K562 (cell line): ENCODE measurements around the gene MTTP. TPM values are rescaled to one million over a fixed set of nuclear protein-coding genes. Genes with fewer than 3 reads are reported as not detected.

Experiments used
- ATAC-seq: fragments of 200-7000 bp; cut with Tn5 transposase; 3 replicates; pipeline ENCODE4 v1.9.1; 2020; ENCODE audit warnings: moderate library complexity
- BruUV-seq: library from RNA; stranded (reverse); fragments of 400-500 nt; replicated peaks from 2 replicates; lab custom pipeline; 2021; lab: Mats Ljungman, UMichigan
- CTCF ChIA-PET: fragments of 300-600 bp; formaldehyde crosslinking; extraction: SDS; loops from one replicate; lab custom pipeline; 2021; ENCODE audit warnings: low intra/inter-chr PET ratio; lab: Yijun Ruan, JAX
- POLR2A ChIA-PET: fragments of 300-600, 350-650 bp; sonication (Branson Sonifier 250); formaldehyde crosslinking; extraction: SDS; loops from one replicate; lab custom pipeline; 2021; ENCODE audit warnings: antibody characterized with exemption, inconsistent platforms; lab: Yijun Ruan, JAX
- DNase-seq, 4 experiments: peaks; one replicate each; pipeline versions ENCODE4 v3.0.0 to v3.0.0-alpha.2; 2011 to 2018; ENCODE audit warnings: low spot score in 3 of 4, mixed read lengths in 3 of 4; ENCODE audit errors: extremely low read depth in 1 of 4
- FAIRE-seq: peaks from 2 replicates; lab custom pipeline; 2011; peaks lifted over from hg19 to GRCh38; lab: Jason Lieb, UNC
- H2AFZ ChIP-seq: 2 replicates; pipeline ENCODE4 v1.6.0; 2011; ENCODE audit warnings: low read depth, low read length, control low read depth, inconsistent platforms
- H3K27ac ChIP-seq: fragments of 200-600 bp; 3 replicates; pipeline ENCODE4 v1.8.0; 2011; ENCODE audit warnings: low read depth, mild to moderate bottlenecking, control low read depth, inconsistent platforms, low read length, moderate library complexity, mixed read lengths; ENCODE audit errors: extremely low read depth
- H3K27me3 ChIP-seq, 2 experiments: fragments of 300-600 bp in 1 of 2; 2 replicates in 1 of 2; 3 replicates in 1 of 2; pipeline versions ENCODE4 v1.6.0 to v1.8.0; 2011; ENCODE audit warnings: inconsistent platforms in 2 of 2, low read length in 2 of 2, mild to moderate bottlenecking in 1 of 2, mixed read lengths in 1 of 2, moderate library complexity in 1 of 2; ENCODE audit not compliant: control insufficient read depth in 2 of 2, insufficient read depth in 2 of 2
- H3K36me3 ChIP-seq: fragments of 300-600 bp; 3 replicates; pipeline ENCODE4 v1.8.0; 2011; ENCODE audit warnings: mild to moderate bottlenecking, low read length, inconsistent platforms; ENCODE audit not compliant: control insufficient read depth, insufficient read depth
- H3K4me1 ChIP-seq, 2 experiments: fragments of 200-600 bp in 1 of 2; replicated peaks in 1 of 2; 2 replicates in 1 of 2; 3 replicates in 1 of 2; pipeline versions ENCODE4 v1.5.1 to v1.8.0; 2011; ENCODE audit warnings: inconsistent platforms in 2 of 2, low read length in 2 of 2, mild to moderate bottlenecking in 1 of 2, mixed read lengths in 1 of 2, moderate library complexity in 1 of 2; ENCODE audit not compliant: control insufficient read depth in 2 of 2, insufficient read depth in 2 of 2
- H3K4me2 ChIP-seq: 2 replicates; pipeline ENCODE4 v1.6.1; 2011; ENCODE audit warnings: low read length, control low read depth, inconsistent platforms, mixed read lengths; ENCODE audit not compliant: insufficient read depth
- H3K4me3 ChIP-seq: fragments of 200-600 bp; sonication (generic), shearing (Covaris generic); 2 replicates; pipeline ENCODE4 v1.5.1; 2016; ENCODE audit warnings: control low read depth, inconsistent platforms
- H3K79me2 ChIP-seq: fragments of 200-600 bp; 3 replicates; pipeline ENCODE4 v1.8.0; 2011; ENCODE audit warnings: low read length, inconsistent platforms; ENCODE audit not compliant: control insufficient read depth, insufficient read depth
- H3K9ac ChIP-seq, 2 experiments: 2 replicates each; pipeline versions ENCODE4 v1.6.0 to v1.6.1; 2011; ENCODE audit warnings: low read depth in 2 of 2, low read length in 2 of 2, control low read depth in 1 of 2, inconsistent platforms in 1 of 2, mild to moderate bottlenecking in 1 of 2, mixed read lengths in 1 of 2; ENCODE audit not compliant: insufficient read depth in 1 of 2
- H3K9me1 ChIP-seq: one replicate; pipeline ENCODE4 v1.6.0; 2011; ENCODE audit warnings: inconsistent platforms, mild to moderate bottlenecking, low read length, moderate library complexity; ENCODE audit not compliant: control insufficient read depth, insufficient read depth
- H3K9me3 ChIP-seq: replicated peaks from 2 replicates; pipeline ENCODE4 v1.5.1; 2011; ENCODE audit warnings: low read depth, low read length, inconsistent platforms; ENCODE audit not compliant: control insufficient read depth, insufficient read depth
- H4K20me1 ChIP-seq: replicated peaks from 2 replicates; pipeline ENCODE4 v1.6.1; 2011; ENCODE audit warnings: low read length, inconsistent platforms, mixed read lengths; ENCODE audit not compliant: control insufficient read depth, insufficient read depth
- BRCA1 ChIP-seq, 2 experiments: fragments of 450-650 bp in 1 of 2; sonication (generic) in 1 of 2; formaldehyde crosslinking in 1 of 2; IDR thresholded peaks; 2 replicates each; pipeline versions ENCODE4 v1.5.0 to v1.6.1; 2017 to 2020; ENCODE audit warnings: mild to moderate bottlenecking in 1 of 2, missing genetic modification reagents in 1 of 2
- SPI1 ChIP-seq: IDR thresholded peaks from 2 replicates; pipeline ENCODE4 v1.6.1; 2011; ENCODE audit warnings: low read depth, low read length, control low read depth, borderline replicate concordance
- TCF3 ChIP-seq: sonication (generic); formaldehyde crosslinking; IDR thresholded peaks from 2 replicates; pipeline ENCODE4 v1.4.0; 2020; ENCODE audit warnings: mild to moderate bottlenecking, missing genetic modification reagents
- ZBTB2 ChIP-seq: fragments of 450-650 bp; IDR thresholded peaks from 2 replicates; pipeline ENCODE4 v1.6.1; 2016; ENCODE audit warnings: antibody characterized with exemption
- ZBTB33 ChIP-seq: sonication (generic); formaldehyde crosslinking; IDR thresholded peaks from 2 replicates; pipeline ENCODE4 v1.8.1; 2023; ENCODE audit warnings: mild to moderate bottlenecking, missing genetic modification reagents
- ZKSCAN3 ChIP-seq: fragments of 250-450 bp; sonication (Bioruptor Pico); IDR thresholded peaks from 2 replicates; pipeline ENCODE4 v1.4.0; 2020
- ZKSCAN8 ChIP-seq: fragments of 200-800 bp; sonication (Bioruptor generic); IDR thresholded peaks from 2 replicates; pipeline ENCODE4 v1.6.1; 2016; ENCODE audit warnings: missing genetic modification characterization, missing compliant biosample characterization
- in situ Hi-C: fragments of 300-500 bp; cut with MboI; formaldehyde crosslinking; loops from 4 replicates; pipeline ENCODE4 v1.15.0; 2018; ENCODE audit warnings: inconsistent platforms, mixed read lengths
- intact Hi-C: fragments of 100-400 bp; cut with micrococcal nuclease; formaldehyde crosslinking; loops from 2 replicates; pipeline ENCODE4 v1.14.2; 2022
- polyA plus RNA-seq, 8 experiments: library from polyadenylated mRNA; depleted of rRNA in 4 of 8; stranded (reverse) in 5 of 8; unstranded in 3 of 8; fragments of >200 nt; fragmentation: Nextera tagmentation in 2 of 8; fragmentation: Illumina TruSeq in 1 of 8; extraction: Ambion mirVana in 2 of 8; extraction: Trizol in 1 of 8; gene quantifications; 2 replicates each; pipeline versions ENCODE4 v1.2.1 to v1.2.3, GENCODE V29; 2011 to 2014; ENCODE audit warnings: inconsistent platforms in 1 of 8, missing spikeins in 1 of 8
- total RNA-seq, 7 experiments: library from RNA; depleted of rRNA in 6 of 7; stranded (reverse); fragments of >200 nt in 6 of 7; fragmentation: Illumina TruSeq in 2 of 7; extraction: Trizol in 2 of 7; gene quantifications; 2 replicates each; pipeline versions ENCODE4 v1.2.1 to v1.2.3, GENCODE V29; 2011 to 2021; ENCODE audit warnings: low replicate concordance in 1 of 7
- TF ChIP-seq, protein P1 (sequence below): fragments of 450-650 bp; IDR thresholded peaks from one replicate; pipeline ENCODE4 v1.6.1; 2018; ENCODE audit warnings: mild to moderate bottlenecking, moderate library complexity; ENCODE audit not compliant: partially characterized antibody

The MTTP gene
- total and polyA plus RNA-seq, 9 of the 15 experiments (the other 6 are each of a cell fraction or from before 2014, with no cell fraction given), result 0.01 to 0.29 (median 0.04) TPM; not detected in 2

DNA sequence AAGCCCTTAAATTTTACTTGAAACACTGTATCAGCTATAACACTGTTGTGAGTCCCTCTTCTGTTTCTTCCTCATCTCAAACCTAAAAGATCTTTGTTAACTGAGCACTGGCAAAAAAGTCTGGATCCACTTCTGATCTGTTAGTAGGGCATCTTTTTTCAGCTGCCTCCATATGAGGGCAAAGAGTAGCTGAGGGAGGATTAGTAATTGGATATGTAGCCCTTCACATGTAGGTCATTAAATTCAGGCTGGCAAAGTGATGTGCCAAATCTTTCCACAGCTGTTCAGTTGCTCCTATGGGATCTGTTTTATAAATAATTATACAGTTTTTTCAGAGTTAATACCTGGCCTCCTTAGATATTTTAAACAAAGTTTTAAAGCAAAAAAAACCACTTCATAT, 9.7 kb upstream of the MTTP start:
- no peak overlapping the region for H3K27ac ChIP-seq
- CTCF ChIA-PET, result no interaction called here
- no peaks in the 10 kb centered on the region for H3K27me3 ChIP-seq
- intact Hi-C loops, result loop anchor here (5.0 kb wide), 1 partner anchor 382 kb away; the partner anchor contains the start of gene DNAJB14
- peaks cover 0 to 4% of the 10 kb centered on the region in 2 experiments; a peak in 1 of 5 replicates for H3K4me1 ChIP-seq
- H2AFZ ChIP-seq, result peak overlapping the region; percentile 98
- BruUV-seq, result no TSS peak
- in situ Hi-C loops, result loop anchor here (10.0 kb wide), 2 partner anchors 230 to 310 kb away; no protein-coding TSS in a partner anchor
- H3K4me3 ChIP-seq, result no peak overlapping the region
- TF ChIP-seq SPI1 (no peak), TCF3 (CRISPR knock-in tag) (no peak), ZBTB33 (CRISPR knock-in tag) (no peak), ZKSCAN3 (CRISPR knock-in tag) (no peak), ZBTB2 (no peak), BRCA1 (IDR thresholded peaks at IDR 0.05) (no peak), BRCA1 (CRISPR knock-in tag; IDR thresholded peaks at IDR 0.05) (no peak), ZKSCAN8 (CRISPR knock-in tag) (no peak)
- TF ChIP-seq, protein P1, sequence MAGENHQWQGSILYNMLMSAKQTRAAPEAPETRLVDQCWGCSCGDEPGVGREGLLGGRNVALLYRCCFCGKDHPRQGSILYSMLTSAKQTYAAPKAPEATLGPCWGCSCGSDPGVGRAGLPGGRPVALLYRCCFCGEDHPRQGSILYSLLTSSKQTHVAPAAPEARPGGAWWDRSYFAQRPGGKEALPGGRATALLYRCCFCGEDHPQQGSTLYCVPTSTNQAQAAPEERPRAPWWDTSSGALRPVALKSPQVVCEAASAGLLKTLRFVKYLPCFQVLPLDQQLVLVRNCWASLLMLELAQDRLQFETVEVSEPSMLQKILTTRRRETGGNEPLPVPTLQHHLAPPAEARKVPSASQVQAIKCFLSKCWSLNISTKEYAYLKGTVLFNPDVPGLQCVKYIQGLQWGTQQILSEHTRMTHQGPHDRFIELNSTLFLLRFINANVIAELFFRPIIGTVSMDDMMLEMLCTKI, result no peak
- TF ChIP-seq, all 486 proteins: peak for 0
- Histone ChIP-seq H3K9me1 (no peaks in the 10 kb centered on the region), H3K4me2 (no peak overlapping the region), H3K9ac (no peak overlapping the region), H3K9me3 (no peaks in the 10 kb centered on the region), H3K36me3 (no peaks in the 10 kb centered on the region), H4K20me1 (no peaks in the 10 kb centered on the region), H3K79me2 (no peaks in the 10 kb centered on the region)
- POLR2A ChIA-PET, result no interaction called here
- DNase-seq (no peak), ATAC-seq (no peak), FAIRE-seq (no peak)
